Measurements from ENCODE around the gene LAMA1. TPM values are rescaled to one million over a fixed set of nuclear protein-coding genes. Genes with fewer than 3 reads are reported as not detected.
A peak's percentile ranks its signal among the peaks of the same experiment; 100 is the strongest.

LAMA1 gene
- total RNA-seq, 1 experiment from 2014 or later = not detected

GRCh38 chr18:7023063-7023580, 94.5 kb downstream of the LAMA1 start:
- H4K20me1 ChIP-seq (ENCODE audit: insufficient read depth) = no peaks in the 10 kb centered on the region
- ChIA-PET POLR2A (ENCODE audit: unreplicated experiment) (no interaction called here), CTCF (no interaction called here)
- TF ChIP-seq EZH2 (IDR thresholded peaks at IDR 0.05; ENCODE audit: low read depth) = no peak
- TF ChIP-seq, protein P1, sequence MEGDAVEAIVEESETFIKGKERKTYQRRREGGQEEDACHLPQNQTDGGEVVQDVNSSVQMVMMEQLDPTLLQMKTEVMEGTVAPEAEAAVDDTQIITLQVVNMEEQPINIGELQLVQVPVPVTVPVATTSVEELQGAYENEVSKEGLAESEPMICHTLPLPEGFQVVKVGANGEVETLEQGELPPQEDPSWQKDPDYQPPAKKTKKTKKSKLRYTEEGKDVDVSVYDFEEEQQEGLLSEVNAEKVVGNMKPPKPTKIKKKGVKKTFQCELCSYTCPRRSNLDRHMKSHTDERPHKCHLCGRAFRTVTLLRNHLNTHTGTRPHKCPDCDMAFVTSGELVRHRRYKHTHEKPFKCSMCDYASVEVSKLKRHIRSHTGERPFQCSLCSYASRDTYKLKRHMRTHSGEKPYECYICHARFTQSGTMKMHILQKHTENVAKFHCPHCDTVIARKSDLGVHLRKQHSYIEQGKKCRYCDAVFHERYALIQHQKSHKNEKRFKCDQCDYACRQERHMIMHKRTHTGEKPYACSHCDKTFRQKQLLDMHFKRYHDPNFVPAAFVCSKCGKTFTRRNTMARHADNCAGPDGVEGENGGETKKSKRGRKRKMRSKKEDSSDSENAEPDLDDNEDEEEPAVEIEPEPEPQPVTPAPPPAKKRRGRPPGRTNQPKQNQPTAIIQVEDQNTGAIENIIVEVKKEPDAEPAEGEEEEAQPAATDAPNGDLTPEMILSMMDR (conservative IDR thresholded peaks at IDR 0.05) = no peak
- no peaks in the 10 kb centered on the region for H3K9me2 ChIP-seq (ENCODE audit: insufficient read depth)
- no peaks in the 10 kb centered on the region for H3K79me2 ChIP-seq (ENCODE audit: low read depth)
- BruUV-seq (replicated peaks) = no TSS peak
- no peak overlapping the region for H3K4me3 ChIP-seq
- H3F3A ChIP-seq (ENCODE audit: insufficient read depth, low read depth) = no peaks in the 10 kb centered on the region
- H3K4me1 ChIP-seq (replicated peaks; ENCODE audit: insufficient read depth) = no peaks in the 10 kb centered on the region
- no peak overlapping the region for H2AFZ ChIP-seq
- H3K4me2 ChIP-seq = no peak overlapping the region
- no peaks in the 10 kb centered on the region for H3K9me3 ChIP-seq (ENCODE audit: insufficient read depth, low read depth)
- intact Hi-C loops (cut with micrococcal nuclease; ENCODE audit: unreplicated experiment) = loop anchor here (5.0 kb wide), 1 partner anchor 101 kb away; no protein-coding TSS in a partner anchor
- no peak for DNase-seq
- H3K27me3 ChIP-seq (ENCODE audit: insufficient read depth, low read depth) = peaks cover 70% of the 10 kb centered on the region
- H3K36me3 ChIP-seq (ENCODE audit: low read depth) = no peaks in the 10 kb centered on the region
- no peak overlapping the region for H3K27ac ChIP-seq

- H3K27me3 ChIP-seq (ENCODE audit: insufficient read depth, low read depth) = peaks cover 67% of the 10 kb centered on the region
- H2AFZ ChIP-seq = no peak overlapping the region
- no peak for TF ChIP-seq EZH2 (IDR thresholded peaks at IDR 0.05; ENCODE audit: low read depth)
- TF ChIP-seq, protein P1 (conservative IDR thresholded peaks at IDR 0.05) = peak; percentile 66
- no TSS peak for BruUV-seq (replicated peaks)
- H3K27ac ChIP-seq = no peak overlapping the region
- no peaks in the 10 kb centered on the region for H3K4me1 ChIP-seq (replicated peaks; ENCODE audit: insufficient read depth)
- no peaks in the 10 kb centered on the region for H3K79me2 ChIP-seq (ENCODE audit: low read depth)
- no peak overlapping the region for H3K4me3 ChIP-seq
- ChIA-PET CTCF (no interaction called here), POLR2A (ENCODE audit: unreplicated experiment) (no interaction called here)
- no peaks in the 10 kb centered on the region for H3K36me3 ChIP-seq (ENCODE audit: low read depth)
- peak; percentile 30 to 60 for DNase-seq
- no peaks in the 10 kb centered on the region for H3K9me2 ChIP-seq (ENCODE audit: insufficient read depth)
- H3F3A ChIP-seq (ENCODE audit: insufficient read depth, low read depth) = no peaks in the 10 kb centered on the region
- no peaks in the 10 kb centered on the region for H4K20me1 ChIP-seq (ENCODE audit: insufficient read depth)
- intact Hi-C loops (cut with micrococcal nuclease; ENCODE audit: unreplicated experiment) = loop anchor here (5.0 kb wide), 1 partner anchor 100 kb away; no protein-coding TSS in a partner anchor
- no peaks in the 10 kb centered on the region for H3K9me3 ChIP-seq (ENCODE audit: insufficient read depth, low read depth)
- H3K4me2 ChIP-seq = no peak overlapping the region
Observed at GRCh38 chr18:7021994-7022840, 95.4 kb downstream of the LAMA1 start.

DNA sequence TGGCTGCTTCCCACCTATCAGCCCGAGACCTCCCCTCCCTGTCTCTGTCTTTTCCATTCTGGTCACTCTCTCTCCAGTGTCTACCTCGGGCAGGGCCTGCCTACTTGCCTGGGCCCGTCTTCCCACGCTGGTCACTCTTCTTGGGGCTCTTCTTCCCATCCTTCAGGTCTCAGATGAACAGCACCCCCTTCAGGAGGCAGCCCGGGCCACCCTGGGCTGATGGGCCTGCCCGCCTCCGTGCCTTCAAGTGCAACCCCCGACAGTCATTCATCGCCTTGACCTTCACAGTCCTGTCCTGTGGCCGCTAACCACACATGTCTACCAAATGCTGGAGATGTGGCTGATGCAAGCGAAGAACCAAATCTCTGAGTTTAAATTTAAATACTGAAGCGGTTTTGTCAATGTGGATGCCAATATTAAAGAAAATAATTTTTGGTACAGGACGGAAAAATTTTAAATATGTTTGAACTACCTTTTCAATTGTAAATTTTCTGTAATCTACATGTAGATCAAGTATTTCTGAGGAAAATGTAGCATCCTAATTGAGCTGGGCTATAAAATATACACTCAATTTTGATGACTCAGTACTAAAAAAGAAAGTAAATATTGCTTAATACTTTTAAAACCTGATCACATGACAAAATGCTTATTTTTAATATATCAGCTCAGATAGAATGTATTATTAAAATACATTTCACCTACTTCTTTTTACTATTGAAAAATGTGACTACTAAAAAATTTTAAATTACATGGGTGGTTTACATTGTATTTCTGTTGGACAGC, 96.4 kb downstream of the LAMA1 start:
- Histone ChIP-seq H3K4me3 (no peak overlapping the region), H2AFZ (no peak overlapping the region), H3K9me3 (ENCODE audit: insufficient read depth, low read depth) (no peaks in the 10 kb centered on the region), H3K27me3 (ENCODE audit: insufficient read depth, low read depth) (peaks cover 69% of the 10 kb centered on the region), H3K79me2 (ENCODE audit: low read depth) (no peaks in the 10 kb centered on the region), H3K9me2 (ENCODE audit: insufficient read depth) (no peaks in the 10 kb centered on the region), H3F3A (ENCODE audit: insufficient read depth, low read depth) (no peaks in the 10 kb centered on the region), H4K20me1 (ENCODE audit: insufficient read depth) (no peaks in the 10 kb centered on the region), H3K4me1 (replicated peaks; ENCODE audit: insufficient read depth) (no peaks in the 10 kb centered on the region), H3K27ac (no peak overlapping the region), H3K4me2 (no peak overlapping the region), H3K36me3 (ENCODE audit: low read depth) (no peaks in the 10 kb centered on the region)
- POLR2A ChIA-PET (ENCODE audit: unreplicated experiment) = no interaction called here
- no peak for TF ChIP-seq EZH2 (IDR thresholded peaks at IDR 0.05; ENCODE audit: low read depth)
- TF ChIP-seq, protein P1 (conservative IDR thresholded peaks at IDR 0.05) = no peak
- intact Hi-C loops (cut with micrococcal nuclease; ENCODE audit: unreplicated experiment) = loop anchor here (5.0 kb wide), 1 partner anchor 99 kb away; no protein-coding TSS in a partner anchor
- no TSS peak for BruUV-seq (replicated peaks)
- CTCF ChIA-PET = no interaction called here
- no peak for DNase-seq
